Right lobe of liver (tissue), 4 donors: ENCODE results near the gene AP3S2.

Experiments
- POLR2A ChIP-seq: fragments of 450-650 bp; IDR thresholded peaks from one replicate; pipeline ENCODE4 v1.6.1; 2017; ENCODE audit warnings: antibody characterized with exemption, mild to moderate bottlenecking
- TF ChIP-seq, protein P1 (sequence below), 4 donors: fragments of 200-600 bp in 3 of 4; fragments of 450-650 bp in 1 of 4; IDR thresholded peaks; one replicate each; pipeline versions ENCODE4 v1.5.1 to v1.8.0; 2016 to 2022; ENCODE audit warnings: antibody characterized with exemption in 4 of 4, mild to moderate bottlenecking in 2 of 4
- donor health status: DM: no; HTN: no; CAD: no.
- donor health status: DM: no; HTN: no; CAD: no.
- donor health status: DM: no; HTN: yes; CAD: no.

DNA sequence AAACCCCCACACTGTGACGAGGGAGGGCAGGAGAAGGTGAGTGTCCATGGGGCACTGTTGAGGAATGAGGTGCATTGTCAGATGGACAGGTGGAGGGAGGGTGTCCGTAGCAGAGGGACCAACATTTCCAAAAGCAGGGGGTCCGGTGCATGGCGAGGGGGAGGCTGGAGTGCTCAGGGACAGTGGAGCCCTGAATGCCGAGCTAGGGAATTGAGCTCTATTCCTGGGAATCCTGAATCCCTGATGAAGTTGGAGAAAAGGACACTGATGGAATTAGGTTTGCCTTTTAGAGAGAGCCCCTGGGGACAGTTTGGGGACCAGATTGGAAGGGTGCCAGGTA is 71.2 kb downstream of the AP3S2 start:
- TF ChIP-seq, protein P1, sequence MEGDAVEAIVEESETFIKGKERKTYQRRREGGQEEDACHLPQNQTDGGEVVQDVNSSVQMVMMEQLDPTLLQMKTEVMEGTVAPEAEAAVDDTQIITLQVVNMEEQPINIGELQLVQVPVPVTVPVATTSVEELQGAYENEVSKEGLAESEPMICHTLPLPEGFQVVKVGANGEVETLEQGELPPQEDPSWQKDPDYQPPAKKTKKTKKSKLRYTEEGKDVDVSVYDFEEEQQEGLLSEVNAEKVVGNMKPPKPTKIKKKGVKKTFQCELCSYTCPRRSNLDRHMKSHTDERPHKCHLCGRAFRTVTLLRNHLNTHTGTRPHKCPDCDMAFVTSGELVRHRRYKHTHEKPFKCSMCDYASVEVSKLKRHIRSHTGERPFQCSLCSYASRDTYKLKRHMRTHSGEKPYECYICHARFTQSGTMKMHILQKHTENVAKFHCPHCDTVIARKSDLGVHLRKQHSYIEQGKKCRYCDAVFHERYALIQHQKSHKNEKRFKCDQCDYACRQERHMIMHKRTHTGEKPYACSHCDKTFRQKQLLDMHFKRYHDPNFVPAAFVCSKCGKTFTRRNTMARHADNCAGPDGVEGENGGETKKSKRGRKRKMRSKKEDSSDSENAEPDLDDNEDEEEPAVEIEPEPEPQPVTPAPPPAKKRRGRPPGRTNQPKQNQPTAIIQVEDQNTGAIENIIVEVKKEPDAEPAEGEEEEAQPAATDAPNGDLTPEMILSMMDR (IDR thresholded peaks at IDR 0.05): no peak
- no peak for TF ChIP-seq POLR2A
